HepG2 (cell line): Measurements from ENCODE around the gene SERPINF2. TPM values are rescaled to one million over a fixed set of nuclear protein-coding genes. Genes with fewer than 3 reads are reported as not detected.

ENCODE experiments used
- HDAC6 ChIP-seq: fragments of 200-600 bp; sonication (generic); IDR thresholded peaks from 2 replicates; pipeline ENCODE4 v1.7.0; 2017; ENCODE audit warnings: mild to moderate bottlenecking, antibody characterized with exemption, low read length, low read depth
- HNF1B ChIP-seq: sonication (generic); formaldehyde crosslinking; IDR thresholded peaks from 2 replicates; pipeline ENCODE4 v1.5.1; 2020; ENCODE audit warnings: mild to moderate bottlenecking, moderate library complexity, missing genetic modification reagents
- IRF1 ChIP-seq: sonication (generic); formaldehyde crosslinking; IDR thresholded peaks from 2 replicates; pipeline ENCODE4 v1.4.0; 2020; ENCODE audit warnings: low read depth, mild to moderate bottlenecking, missing genetic modification reagents
- KLF15 ChIP-seq: sonication (generic); formaldehyde crosslinking; IDR thresholded peaks from 2 replicates; pipeline ENCODE4 v1.8.1; 2023; ENCODE audit warnings: borderline replicate concordance, mild to moderate bottlenecking, inconsistent platforms, missing genetic modification reagents, mixed read lengths
- MIER3 ChIP-seq: IDR thresholded peaks from 2 replicates; pipeline ENCODE4 v1.6.1; 2016; ENCODE audit warnings: missing compliant biosample characterization, borderline replicate concordance
- MLX ChIP-seq: IDR thresholded peaks from 2 replicates; pipeline ENCODE4 v1.6.1; 2016
- MTERF4 ChIP-seq: sonication (generic); formaldehyde crosslinking; IDR thresholded peaks from 2 replicates; pipeline ENCODE4 v1.8.0; 2023; ENCODE audit warnings: mild to moderate bottlenecking, missing genetic modification reagents
- NCOA2 ChIP-seq: sonication (generic); formaldehyde crosslinking; IDR thresholded peaks from 2 replicates; pipeline ENCODE4 v1.8.0; 2022; ENCODE audit warnings: inconsistent platforms
- NFE2L1 ChIP-seq: sonication (generic); formaldehyde crosslinking; IDR thresholded peaks from 2 replicates; pipeline ENCODE4 v1.4.0; 2020; ENCODE audit warnings: missing genetic modification reagents, mild to moderate bottlenecking, borderline replicate concordance
- PRDM15 ChIP-seq: sonication (generic); formaldehyde crosslinking; IDR thresholded peaks from 2 replicates; pipeline ENCODE4 v1.4.0; 2020; ENCODE audit warnings: missing genetic modification reagents
- THYN1 ChIP-seq: sonication (generic); formaldehyde crosslinking; IDR thresholded peaks from 2 replicates; pipeline ENCODE4 v1.8.1; 2023; ENCODE audit warnings: low read depth, mild to moderate bottlenecking, moderate library complexity, missing genetic modification reagents, borderline replicate concordance
- WIZ ChIP-seq: sonication (generic); formaldehyde crosslinking; IDR thresholded peaks from 2 replicates; pipeline ENCODE4 v1.5.1; 2020; ENCODE audit warnings: mild to moderate bottlenecking, missing genetic modification reagents
- ZBTB26 ChIP-seq: IDR thresholded peaks from 2 replicates; pipeline ENCODE4 v1.6.1; 2016; ENCODE audit warnings: missing compliant biosample characterization, missing genetic modification reagents, borderline replicate concordance
- ZNF33B ChIP-seq: sonication (generic); formaldehyde crosslinking; IDR thresholded peaks from 2 replicates; pipeline ENCODE4 v1.5.1; 2020; ENCODE audit warnings: mild to moderate bottlenecking, missing genetic modification reagents
- ZNF343 ChIP-seq: sonication (generic); formaldehyde crosslinking; IDR thresholded peaks from 2 replicates; pipeline ENCODE4 v1.4.0; 2020; ENCODE audit warnings: mild to moderate bottlenecking, missing genetic modification reagents
- ZNF496 ChIP-seq: sonication (generic); formaldehyde crosslinking; IDR thresholded peaks from 2 replicates; pipeline ENCODE4 v1.8.1; 2023; ENCODE audit warnings: mild to moderate bottlenecking, moderate library complexity, missing genetic modification reagents; ENCODE audit not compliant: insufficient replicate concordance
- ZNF570 ChIP-seq: sonication (generic); formaldehyde crosslinking; IDR thresholded peaks from 2 replicates; pipeline ENCODE4 v1.4.0; 2020; ENCODE audit warnings: mild to moderate bottlenecking, missing genetic modification reagents, borderline replicate concordance
- ZNF576 ChIP-seq: sonication (generic); formaldehyde crosslinking; IDR thresholded peaks from 2 replicates; pipeline ENCODE4 v1.4.0; 2020; ENCODE audit warnings: mild to moderate bottlenecking, missing genetic modification reagents
- polyA plus RNA-seq, 8 experiments: library from polyadenylated mRNA; depleted of rRNA in 3 of 8; stranded (reverse) in 7 of 8; unstranded in 1 of 8; fragments of >200 nt; fragmentation: Illumina TruSeq in 4 of 8; extraction: Trizol in 4 of 8; gene quantifications; 2 replicates each; pipeline versions ENCODE4 v1.2.1 to v1.2.3, GENCODE V29; 2011 to 2016; ENCODE audit warnings: low read depth in 4 of 8, missing spikeins in 1 of 8, mixed read lengths in 1 of 8; ENCODE audit not compliant: insufficient read depth in 1 of 8
- total RNA-seq, 5 experiments: library from RNA; depleted of rRNA; stranded (reverse); fragments of >200 nt; fragmentation: Illumina TruSeq; extraction: Trizol; gene quantifications; 2 replicates each; pipeline ENCODE4 v1.2.3, GENCODE V29; 2016; ENCODE audit warnings: low read depth in 1 of 5

The SERPINF2 gene
- total and polyA plus RNA-seq, 2 of the 13 experiments (the other 11 are each of a cell fraction or from before 2014, with no cell fraction given), result 309 to 548 TPM

- TF ChIP-seq MLX (CRISPR knock-in tag), result no peak
- 0 out of 2 replicates have a peak, but pooled peaks have one; percentile 54 for TF ChIP-seq ZNF343 (CRISPR knock-in tag)
- TF ChIP-seq ZNF576, result no peak
- no peak for TF ChIP-seq HDAC6
- no peak for TF ChIP-seq ZBTB26 (CRISPR knock-in tag)
- TF ChIP-seq ZNF496 (CRISPR knock-in tag), result no peak
- no peak for TF ChIP-seq THYN1
- 0 out of 2 replicates have a peak, but pooled peaks have one; percentile 1 for TF ChIP-seq ZNF570 (CRISPR knock-in tag)
- no peak for TF ChIP-seq NCOA2 (CRISPR knock-in tag)
- no peak for TF ChIP-seq KLF15
- no peak for TF ChIP-seq WIZ (CRISPR knock-in tag)
- TF ChIP-seq HNF1B, result no peak
- TF ChIP-seq MIER3 (CRISPR knock-in tag), result no peak
- TF ChIP-seq NFE2L1 (CRISPR knock-in tag), result no peak
- TF ChIP-seq ZNF33B, result peak; percentile 31; the same call in 1 of the 2 replicates
- no peak for TF ChIP-seq MTERF4 (CRISPR knock-in tag)
- 0 out of 2 replicates have a peak, but pooled peaks have one; percentile 31 for TF ChIP-seq IRF1 (CRISPR knock-in tag)
- TF ChIP-seq PRDM15 (CRISPR knock-in tag), result no peak
Measured at GRCh38 chr17:1735834-1736347, 6.8 kb upstream of the SERPINF2 start (continued).
